Caco-2 (cell line): ENCODE data around the gene RBM39. TPM values are rescaled to one million over a fixed set of nuclear protein-coding genes. Genes with fewer than 3 reads are reported as not detected.

ENCODE experiments used
- BruUV-seq: library from RNA; stranded (reverse); fragments of 400-500 nt; replicated peaks from 2 replicates; lab custom pipeline; 2021; lab: Mats Ljungman, UMichigan
- CTCF ChIA-PET: fragments of 300-600 bp; sonication (Branson Sonifier 250); formaldehyde crosslinking; loops from one replicate; lab custom pipeline; 2022; ENCODE audit warnings: antibody characterized with exemption; lab: Charles Lee
- POLR2A ChIA-PET: fragments of 300-600 bp; sonication (Branson Sonifier 250); formaldehyde crosslinking; loops from one replicate; lab custom pipeline; 2022; ENCODE audit warnings: antibody characterized with exemption; lab: Charles Lee
- DNase-seq, 2 experiments: peaks; one replicate each; pipeline versions ENCODE4 v3.0.0 to v3.0.0-alpha.2; 2020 to 2022
- H3K27me3 ChIP-seq: replicated peaks from 2 replicates; pipeline ENCODE4 v1.6.0; 2011; ENCODE audit warnings: low read length; ENCODE audit not compliant: control insufficient read depth, insufficient read depth
- H3K36me3 ChIP-seq: 2 replicates; pipeline ENCODE4 v1.5.1; 2011; ENCODE audit warnings: low read length; ENCODE audit not compliant: control insufficient read depth, insufficient read depth
- H3K4me1 ChIP-seq: fragments of 250-450 bp; sonication (Bioruptor Pico); 2 replicates; pipeline ENCODE4 v1.5.1; 2020; ENCODE audit warnings: mild to moderate bottlenecking
- H3K4me3 ChIP-seq: 2 replicates; pipeline ENCODE4 v1.5.1; 2011; ENCODE audit warnings: low read depth, mild to moderate bottlenecking, control low read depth, low read length
- H3K9me3 ChIP-seq: fragments of 250-450 bp; sonication (Bioruptor Pico); 2 replicates; pipeline ENCODE4 v1.5.1; 2020; ENCODE audit warnings: mild to moderate bottlenecking, moderate library complexity
- H3K27ac Mint-ChIP-seq: one replicate; pipeline ENCODE4 v1.8.0; 2022; ENCODE audit warnings: mixed read lengths; ENCODE audit not compliant: unreplicated experiment
- H3K27me3 Mint-ChIP-seq: one replicate; pipeline ENCODE4 v1.8.0; 2022; ENCODE audit warnings: mixed read lengths; ENCODE audit not compliant: insufficient read depth, unreplicated experiment
- H3K36me3 Mint-ChIP-seq: one replicate; pipeline ENCODE4 v1.8.0; 2022; ENCODE audit warnings: mild to moderate bottlenecking, mixed read lengths; ENCODE audit not compliant: insufficient read depth, unreplicated experiment
- H3K4me1 Mint-ChIP-seq: one replicate; pipeline ENCODE4 v1.8.0; 2022; ENCODE audit warnings: low read depth, mixed read lengths; ENCODE audit not compliant: unreplicated experiment
- H3K4me3 Mint-ChIP-seq: one replicate; pipeline ENCODE4 v1.8.0; 2022; ENCODE audit warnings: mild to moderate bottlenecking, moderate library complexity, mixed read lengths; ENCODE audit not compliant: unreplicated experiment
- H3K9me3 Mint-ChIP-seq: one replicate; pipeline ENCODE4 v1.8.0; 2022; ENCODE audit warnings: mixed read lengths; ENCODE audit not compliant: unreplicated experiment
- intact Hi-C: fragments of 100-400 bp; cut with micrococcal nuclease; formaldehyde crosslinking; loops from one replicate; pipeline ENCODE4 v1.10.0; 2022; ENCODE audit not compliant: unreplicated experiment
- total RNA-seq: library from RNA; stranded (reverse); gene quantifications from 2 replicates; pipeline ENCODE4 v1.2.3, GENCODE V29; 2022
- TF ChIP-seq, protein P1 (sequence below), 2 experiments: fragments of 200-600 bp in 1 of 2; IDR thresholded peaks; 1 replicate in 1 of 2; 2 replicates in 1 of 2; pipeline versions ENCODE4 v1.5.1 to v1.8.0; 2011 to 2022; ENCODE audit warnings: antibody characterized with exemption in 1 of 2, control low read depth in 1 of 2, inconsistent platforms in 1 of 2, low read depth in 1 of 2, low read length in 1 of 2, mild to moderate bottlenecking in 1 of 2, moderate library complexity in 1 of 2; ENCODE audit not compliant: insufficient read depth in 1 of 2, severe bottlenecking in 1 of 2, unreplicated experiment in 1 of 2

The RBM39 gene
- total RNA-seq, 1 experiment from 2014 or later: 750 TPM

DNA sequence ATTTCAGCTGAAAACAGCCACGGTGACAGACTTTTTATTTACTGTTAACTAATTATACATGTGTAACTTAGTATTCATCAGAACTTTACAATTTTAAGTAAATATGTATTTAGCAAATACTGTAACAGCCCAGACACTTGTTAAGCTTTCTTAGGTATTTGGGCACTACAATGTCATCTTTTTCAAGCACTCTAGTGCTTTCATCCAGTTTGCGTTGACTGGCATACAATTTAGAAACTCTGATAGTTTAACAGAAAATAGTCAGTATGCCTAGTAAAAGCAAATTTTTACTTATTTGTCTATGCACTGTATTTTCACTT, 10.6 kb downstream of the RBM39 start:
- Mint-ChIP-seq H3K4me1 (peaks cover 45% of the 10 kb centered on the region), H3K9me3 (no peaks in the 10 kb centered on the region), H3K27ac (no peak overlapping the region), H3K27me3 (no peaks in the 10 kb centered on the region), H3K36me3 (peaks cover 99% of the 10 kb centered on the region), H3K4me3 (peak overlapping the region; percentile 25)
- DNase-seq: no peak
- Histone ChIP-seq H3K4me1 (peaks cover 55% of the 10 kb centered on the region), H3K9me3 (no peaks in the 10 kb centered on the region), H3K4me3 (no peak overlapping the region), H3K36me3 (peaks cover 34% of the 10 kb centered on the region), H3K27me3 (no peaks in the 10 kb centered on the region)
- CTCF ChIA-PET: interaction anchor here (0.9 to 1.9 kb wide), 6 partner anchors 8 to 223 kb away, joined by 3 to 12 read pairs (median 3); partner anchors contain the start of genes RBM39 and SCAND1
- no TSS peak for BruUV-seq
- TF ChIP-seq, protein P1, sequence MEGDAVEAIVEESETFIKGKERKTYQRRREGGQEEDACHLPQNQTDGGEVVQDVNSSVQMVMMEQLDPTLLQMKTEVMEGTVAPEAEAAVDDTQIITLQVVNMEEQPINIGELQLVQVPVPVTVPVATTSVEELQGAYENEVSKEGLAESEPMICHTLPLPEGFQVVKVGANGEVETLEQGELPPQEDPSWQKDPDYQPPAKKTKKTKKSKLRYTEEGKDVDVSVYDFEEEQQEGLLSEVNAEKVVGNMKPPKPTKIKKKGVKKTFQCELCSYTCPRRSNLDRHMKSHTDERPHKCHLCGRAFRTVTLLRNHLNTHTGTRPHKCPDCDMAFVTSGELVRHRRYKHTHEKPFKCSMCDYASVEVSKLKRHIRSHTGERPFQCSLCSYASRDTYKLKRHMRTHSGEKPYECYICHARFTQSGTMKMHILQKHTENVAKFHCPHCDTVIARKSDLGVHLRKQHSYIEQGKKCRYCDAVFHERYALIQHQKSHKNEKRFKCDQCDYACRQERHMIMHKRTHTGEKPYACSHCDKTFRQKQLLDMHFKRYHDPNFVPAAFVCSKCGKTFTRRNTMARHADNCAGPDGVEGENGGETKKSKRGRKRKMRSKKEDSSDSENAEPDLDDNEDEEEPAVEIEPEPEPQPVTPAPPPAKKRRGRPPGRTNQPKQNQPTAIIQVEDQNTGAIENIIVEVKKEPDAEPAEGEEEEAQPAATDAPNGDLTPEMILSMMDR (IDR thresholded peaks at IDR 0.05; ENCODE audit: insufficient read depth in 1 of 2, low read depth in 1 of 2, low read length in 1 of 2, severe bottlenecking in 1 of 2, unreplicated experiment in 1 of 2): no peak
- intact Hi-C loops: loop anchor here (1.0 kb wide), 1 partner anchor 9 kb away; no protein-coding TSS in a partner anchor
- POLR2A ChIA-PET: interaction anchor here (0.5 to 2.3 kb wide), 9 partner anchors 8 to 851 kb away, joined by 3 to 79 read pairs (median 6); partner anchors contain the start of genes NFS1, PHF20, RBM39 and ROMO1

DNA sequence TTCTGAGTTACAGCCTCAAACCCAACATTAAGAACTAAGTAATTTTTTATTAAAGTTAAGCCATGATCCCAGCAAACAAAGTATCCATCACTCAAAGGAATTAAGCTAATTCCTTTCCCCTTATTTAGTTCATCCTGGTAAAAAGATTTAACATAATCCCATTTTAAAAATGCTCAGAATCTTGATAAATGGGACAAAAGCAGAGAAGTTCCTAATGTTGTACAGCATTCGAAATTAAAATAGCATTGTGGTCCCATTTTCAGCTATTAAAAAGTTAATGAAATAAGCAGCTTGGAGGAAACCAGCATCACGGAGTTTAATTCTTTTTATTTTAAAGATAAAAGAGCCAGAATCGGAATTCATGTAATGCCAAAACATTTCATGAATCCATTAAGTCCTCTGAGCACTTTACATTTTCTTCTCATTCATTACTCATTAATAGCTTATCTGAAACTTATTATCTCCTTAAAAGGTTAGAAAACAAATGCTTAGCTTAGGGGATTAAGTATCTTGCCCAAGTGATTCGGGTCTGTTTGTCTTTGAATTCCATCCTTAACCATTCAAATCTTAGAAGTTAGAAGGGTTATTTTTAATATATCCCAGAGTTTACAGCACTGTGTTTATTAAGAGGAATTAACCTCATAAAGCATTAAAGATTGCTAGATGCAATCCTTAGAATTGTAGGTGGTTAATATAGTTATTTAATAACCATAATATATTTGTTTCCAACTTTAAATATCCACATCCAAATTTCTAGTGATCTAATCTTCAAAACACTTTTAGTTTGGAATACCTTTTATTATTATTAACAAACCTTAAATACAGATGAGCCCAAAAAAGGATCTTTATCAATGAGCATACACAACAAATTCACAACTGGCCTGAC, 11.2 kb downstream of the RBM39 start:
- H3K9me3 ChIP-seq: no peaks in the 10 kb centered on the region
- intact Hi-C loops: loop anchor here (1.0 kb wide), 1 partner anchor 9 kb away; no protein-coding TSS in a partner anchor

More for the DNA sequence above, 11.2 kb downstream of the RBM39 start:
- peak overlapping the region; percentile 30 for H3K27ac Mint-ChIP-seq
- Histone ChIP-seq H3K4me3 (no peak overlapping the region), H3K27me3 (no peaks in the 10 kb centered on the region), H3K36me3 (peaks cover 31% of the 10 kb centered on the region), H3K4me1 (peaks cover 60% of the 10 kb centered on the region)
- H3K36me3 Mint-ChIP-seq: peaks cover 99% of the 10 kb centered on the region
- peak overlapping the region; percentile 25 for H3K4me3 Mint-ChIP-seq
- H3K27me3 Mint-ChIP-seq: no peaks in the 10 kb centered on the region
- TF ChIP-seq, protein P1 (IDR thresholded peaks at IDR 0.05; ENCODE audit: insufficient read depth in 1 of 2, low read depth in 1 of 2, low read length in 1 of 2, severe bottlenecking in 1 of 2, unreplicated experiment in 1 of 2): no peak
- H3K4me1 Mint-ChIP-seq: peaks cover 47% of the 10 kb centered on the region
- POLR2A ChIA-PET: interaction anchor here (0.5 to 2.3 kb wide), 10 partner anchors 9 to 144 kb away, joined by 3 to 79 read pairs (median 6); partner anchors contain the start of genes NFS1, PHF20, RBM39 and ROMO1
- no TSS peak for BruUV-seq
- CTCF ChIA-PET: interaction anchor here (0.9 to 1.9 kb wide), 6 partner anchors 9 to 224 kb away, joined by 3 to 12 read pairs (median 3); partner anchors contain the start of genes RBM39 and SCAND1
- H3K9me3 Mint-ChIP-seq: no peaks in the 10 kb centered on the region
- DNase-seq: no peak
